Right lobe of liver (tissue), 4 donors: ENCODE data around the gene PCSK2.

Experiments used
- POLR2A ChIP-seq: fragments of 450-650 bp; IDR thresholded peaks from one replicate; pipeline ENCODE4 v1.6.1; 2017; ENCODE audit warnings: antibody characterized with exemption, mild to moderate bottlenecking
- TF ChIP-seq, protein P1 (sequence below), 4 donors: fragments of 200-600 bp in 3 of 4; fragments of 450-650 bp in 1 of 4; IDR thresholded peaks; one replicate each; pipeline versions ENCODE4 v1.5.1 to v1.8.0; 2016 to 2022; ENCODE audit warnings: antibody characterized with exemption in 4 of 4, mild to moderate bottlenecking in 2 of 4
- donor health status: DM: no; HTN: no; CAD: no.
- donor health status: DM: no; HTN: no; CAD: no.
- donor health status: DM: no; HTN: yes; CAD: no.

GRCh38 chr20:17461941-17462340 lies 235.1 kb downstream of the PCSK2 start:
- TF ChIP-seq, protein P1, sequence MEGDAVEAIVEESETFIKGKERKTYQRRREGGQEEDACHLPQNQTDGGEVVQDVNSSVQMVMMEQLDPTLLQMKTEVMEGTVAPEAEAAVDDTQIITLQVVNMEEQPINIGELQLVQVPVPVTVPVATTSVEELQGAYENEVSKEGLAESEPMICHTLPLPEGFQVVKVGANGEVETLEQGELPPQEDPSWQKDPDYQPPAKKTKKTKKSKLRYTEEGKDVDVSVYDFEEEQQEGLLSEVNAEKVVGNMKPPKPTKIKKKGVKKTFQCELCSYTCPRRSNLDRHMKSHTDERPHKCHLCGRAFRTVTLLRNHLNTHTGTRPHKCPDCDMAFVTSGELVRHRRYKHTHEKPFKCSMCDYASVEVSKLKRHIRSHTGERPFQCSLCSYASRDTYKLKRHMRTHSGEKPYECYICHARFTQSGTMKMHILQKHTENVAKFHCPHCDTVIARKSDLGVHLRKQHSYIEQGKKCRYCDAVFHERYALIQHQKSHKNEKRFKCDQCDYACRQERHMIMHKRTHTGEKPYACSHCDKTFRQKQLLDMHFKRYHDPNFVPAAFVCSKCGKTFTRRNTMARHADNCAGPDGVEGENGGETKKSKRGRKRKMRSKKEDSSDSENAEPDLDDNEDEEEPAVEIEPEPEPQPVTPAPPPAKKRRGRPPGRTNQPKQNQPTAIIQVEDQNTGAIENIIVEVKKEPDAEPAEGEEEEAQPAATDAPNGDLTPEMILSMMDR (IDR thresholded peaks at IDR 0.05) = no peak
- no peak for TF ChIP-seq POLR2A
